ENCODE results near the gene MED8. TPM values are rescaled to one million over a fixed set of nuclear protein-coding genes. Genes with fewer than 3 reads are reported as not detected.

MED8 gene
- total and polyA plus RNA-seq, 9 of the 15 experiments (the other 6 are each of a cell fraction or from before 2014, with no cell fraction given): 23.0 to 120 (median 56.4) TPM

DNA sequence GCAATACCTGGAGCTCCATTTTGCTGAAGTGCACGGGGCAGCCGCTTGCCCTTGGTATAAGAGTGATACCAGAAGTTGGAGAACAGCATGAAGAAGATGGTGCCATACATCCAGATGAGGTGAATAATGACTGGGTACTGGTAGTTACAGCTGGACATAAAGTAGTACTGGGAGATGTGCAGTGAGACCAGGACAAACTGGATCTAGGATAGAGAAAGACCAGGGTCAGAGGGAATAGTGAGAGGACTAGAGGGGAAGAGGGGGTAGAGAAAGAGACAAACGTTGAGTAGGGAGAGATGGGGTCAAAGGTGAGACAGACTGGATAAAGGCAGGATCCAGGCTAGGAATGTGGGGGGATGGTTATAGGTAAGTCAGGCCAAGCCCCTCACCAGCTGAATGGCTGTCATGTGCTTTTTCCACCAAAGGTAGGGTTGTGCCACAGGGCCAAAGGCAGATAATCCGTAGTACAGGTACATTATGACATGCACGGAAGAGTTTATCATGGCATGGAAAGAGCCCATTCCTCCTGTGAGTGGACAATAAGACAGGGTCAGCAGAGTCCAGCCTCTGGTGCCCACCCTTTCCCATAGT, 25.6 kb downstream of the MED8 start (continued):
- TF ChIP-seq E2F4 (CRISPR knock-in tag; IDR thresholded peaks at IDR 0.05; ENCODE audit: low read depth): no peak
- TF ChIP-seq, protein P1, sequence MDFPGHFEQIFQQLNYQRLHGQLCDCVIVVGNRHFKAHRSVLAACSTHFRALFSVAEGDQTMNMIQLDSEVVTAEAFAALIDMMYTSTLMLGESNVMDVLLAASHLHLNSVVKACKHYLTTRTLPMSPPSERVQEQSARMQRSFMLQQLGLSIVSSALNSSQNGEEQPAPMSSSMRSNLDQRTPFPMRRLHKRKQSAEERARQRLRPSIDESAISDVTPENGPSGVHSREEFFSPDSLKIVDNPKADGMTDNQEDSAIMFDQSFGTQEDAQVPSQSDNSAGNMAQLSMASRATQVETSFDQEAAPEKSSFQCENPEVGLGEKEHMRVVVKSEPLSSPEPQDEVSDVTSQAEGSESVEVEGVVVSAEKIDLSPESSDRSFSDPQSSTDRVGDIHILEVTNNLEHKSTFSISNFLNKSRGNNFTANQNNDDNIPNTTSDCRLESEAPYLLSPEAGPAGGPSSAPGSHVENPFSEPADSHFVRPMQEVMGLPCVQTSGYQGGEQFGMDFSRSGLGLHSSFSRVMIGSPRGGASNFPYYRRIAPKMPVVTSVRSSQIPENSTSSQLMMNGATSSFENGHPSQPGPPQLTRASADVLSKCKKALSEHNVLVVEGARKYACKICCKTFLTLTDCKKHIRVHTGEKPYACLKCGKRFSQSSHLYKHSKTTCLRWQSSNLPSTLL (IDR thresholded peaks at IDR 0.05): no peak
- TF ChIP-seq FOSL1 (tag; conservative IDR thresholded peaks at IDR 0.05): no peak
- TF ChIP-seq ZNF282 (CRISPR knock-in tag; IDR thresholded peaks at IDR 0.05): no peak
- peak; percentile 72 for TF ChIP-seq CREBBP (IDR thresholded peaks at IDR 0.05; ENCODE audit: low read depth, low read length)
- TF ChIP-seq POLR2A (conservative IDR thresholded peaks at IDR 0.05): peak; percentile 66
- TF ChIP-seq STAT6 (CRISPR knock-in tag; IDR thresholded peaks at IDR 0.05): no peak
- no peak for TF ChIP-seq NUFIP1 (IDR thresholded peaks at IDR 0.05; ENCODE audit: partially characterized antibody)
- TF ChIP-seq REST (IDR thresholded peaks at IDR 0.05; ENCODE audit: borderline replicate concordance): no peak
- no peak for TF ChIP-seq REST (CRISPR knock-in tag; IDR thresholded peaks at IDR 0.05; ENCODE audit: low read depth)
- TF ChIP-seq RFX7 (CRISPR knock-in tag; IDR thresholded peaks at IDR 0.05): peak; percentile 46; the same call in 1 of the 2 replicates
- TF ChIP-seq, protein P2, sequence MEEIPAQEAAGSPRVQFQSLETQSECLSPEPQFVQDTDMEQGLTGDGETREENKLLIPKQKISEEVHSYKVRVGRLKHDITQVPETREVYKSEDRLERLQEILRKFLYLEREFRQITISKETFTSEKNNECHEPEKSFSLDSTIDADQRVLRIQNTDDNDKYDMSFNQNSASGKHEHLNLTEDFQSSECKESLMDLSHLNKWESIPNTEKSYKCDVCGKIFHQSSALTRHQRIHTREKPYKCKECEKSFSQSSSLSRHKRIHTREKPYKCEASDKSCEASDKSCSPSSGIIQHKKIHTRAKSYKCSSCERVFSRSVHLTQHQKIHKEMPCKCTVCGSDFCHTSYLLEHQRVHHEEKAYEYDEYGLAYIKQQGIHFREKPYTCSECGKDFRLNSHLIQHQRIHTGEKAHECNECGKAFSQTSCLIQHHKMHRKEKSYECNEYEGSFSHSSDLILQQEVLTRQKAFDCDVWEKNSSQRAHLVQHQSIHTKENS (CRISPR knock-in tag; IDR thresholded peaks at IDR 0.05): no peak
- no peak for TF ChIP-seq RB1 (IDR thresholded peaks at IDR 0.05; ENCODE audit: low read depth)
- TF ChIP-seq NCOA2 (IDR thresholded peaks at IDR 0.05; ENCODE audit: partially characterized antibody in 2 of 2): no peak
